Endodermal cell (in vitro differentiated cells): ENCODE data around the gene RAP1GAP2. TPM values are rescaled to one million over a fixed set of nuclear protein-coding genes. Genes with fewer than 3 reads are reported as not detected.

Experiments
- DNase-seq: peaks from one replicate; pipeline ENCODE4 v3.0.0-alpha.2; 2017
- H3K27ac ChIP-seq: 2 replicates; pipeline ENCODE4 v1.5.1; 2013; ENCODE audit warnings: mild to moderate bottlenecking, low read depth, low read length, moderate library complexity
- H3K27me3 ChIP-seq: 2 replicates; pipeline ENCODE4 v1.6.1; 2013; ENCODE audit warnings: mild to moderate bottlenecking, low read length, moderate library complexity; ENCODE audit not compliant: insufficient read depth, control insufficient read depth, poor library complexity, severe bottlenecking
- H3K36me3 ChIP-seq: 2 replicates; pipeline ENCODE4 v1.7.0; 2013; ENCODE audit warnings: mild to moderate bottlenecking, low read length, moderate library complexity; ENCODE audit not compliant: control insufficient read depth, insufficient read depth
- H3K4me1 ChIP-seq: one replicate; pipeline ENCODE4 v1.7.0; 2013; ENCODE audit warnings: low read length; ENCODE audit not compliant: control insufficient read depth, insufficient read depth
- H3K4me3 ChIP-seq: 2 replicates; pipeline ENCODE4 v1.5.1; 2013; ENCODE audit warnings: mild to moderate bottlenecking, low read length, moderate library complexity
- H3K9ac ChIP-seq: 2 replicates; pipeline ENCODE4 v1.6.1; 2013; ENCODE audit warnings: mild to moderate bottlenecking, low read length, moderate library complexity; ENCODE audit not compliant: poor library complexity, severe bottlenecking; ENCODE audit errors: extremely low read depth
- H3K9me3 ChIP-seq: 2 replicates; pipeline ENCODE4 v1.6.1; 2013; ENCODE audit warnings: mild to moderate bottlenecking, low read length, moderate library complexity; ENCODE audit not compliant: control insufficient read depth
- H3K27ac Mint-ChIP-seq: 2 replicates; pipeline ENCODE4 v1.8.0; 2020; ENCODE audit warnings: mixed read lengths
- H3K27me3 Mint-ChIP-seq: 2 replicates; pipeline ENCODE4 v1.8.0; 2021; ENCODE audit warnings: mild to moderate bottlenecking, mixed read lengths; ENCODE audit not compliant: insufficient read depth
- H3K36me3 Mint-ChIP-seq: 2 replicates; pipeline ENCODE4 v1.8.0; 2020; ENCODE audit warnings: low read depth, mixed read lengths
- H3K4me1 Mint-ChIP-seq: 2 replicates; pipeline ENCODE4 v1.8.0; 2020; ENCODE audit warnings: mixed read lengths
- H3K4me3 Mint-ChIP-seq: 2 replicates; pipeline ENCODE4 v1.8.0; 2020; ENCODE audit warnings: mild to moderate bottlenecking, moderate library complexity, mixed read lengths
- H3K9me3 Mint-ChIP-seq: 2 replicates; pipeline ENCODE4 v1.8.0; 2020; ENCODE audit warnings: mild to moderate bottlenecking, mixed read lengths
- CTCF ChIP-seq: fragments of 200-600 bp; sonication (generic); conservative IDR thresholded peaks from 2 replicates; pipeline ENCODE4 v1.5.0; 2021; ENCODE audit warnings: antibody characterized with exemption, mild to moderate bottlenecking
- WGBS, 2 experiments: methylation state at CpG; one replicate each; pipeline versions ENCODE4 v1.1.5 to v1.1.7; 2013; ENCODE audit warnings: missing lambda C conversion rate in 2 of 2, mixed read lengths in 1 of 2; ENCODE audit not compliant: insufficient coverage in 1 of 2, insufficient read length in 1 of 2; 5-methylcytosine and 5-hydroxymethylcytosine counted together
- total RNA-seq, 2 donors: library from RNA; stranded (reverse); fragmentation: NEBNext Ultra II Directional in 1 of 2; extraction: Animal tissue kit (Norgen Biotek cat#: 25700) in 1 of 2; gene quantifications; 2 replicates in 1 of 2; 3 replicates in 1 of 2; pipeline ENCODE4 v1.2.1, GENCODE V29; 2021

The RAP1GAP2 gene
- total RNA-seq, 2 donors from 2014 or later = 18.0 to 44.3 TPM

- H3K9me3 ChIP-seq = no peaks in the 10 kb centered on the region
- H3K27ac ChIP-seq = no peak overlapping the region
- Mint-ChIP-seq H3K4me1 (no peaks in the 10 kb centered on the region), H3K9me3 (no peaks in the 10 kb centered on the region), H3K27ac (no peak overlapping the region), H3K27me3 (peaks cover 4% of the 10 kb centered on the region), H3K4me3 (no peak overlapping the region), H3K36me3 (peaks cover 2% of the 10 kb centered on the region)
- no peak for TF ChIP-seq CTCF
- no peaks in the 10 kb centered on the region for H3K36me3 ChIP-seq
- no peak overlapping the region for H3K9ac ChIP-seq
- H3K27me3 ChIP-seq = no peaks in the 10 kb centered on the region
- DNase-seq = peak; percentile 61
- WGBS, 2 experiments = 89 to 92% methylated on average over 4 to 8 of the region's 8 CpGs
- H3K4me1 ChIP-seq = no peaks in the 10 kb centered on the region
- H3K4me3 ChIP-seq = no peak overlapping the region
Observed at GRCh38 chr17:2821868-2822267, 25.6 kb downstream of the RAP1GAP2 start.

GRCh38 chr17:2822358-2822757 lies 26.1 kb downstream of the RAP1GAP2 start:
- H3K9me3 Mint-ChIP-seq = no peaks in the 10 kb centered on the region
- H3K27ac Mint-ChIP-seq = no peak overlapping the region
- Histone ChIP-seq H3K27ac (no peak overlapping the region), H3K4me3 (no peak overlapping the region), H3K36me3 (no peaks in the 10 kb centered on the region), H3K9me3 (no peaks in the 10 kb centered on the region), H3K9ac (no peak overlapping the region), H3K4me1 (no peaks in the 10 kb centered on the region), H3K27me3 (no peaks in the 10 kb centered on the region)
- H3K36me3 Mint-ChIP-seq = peaks cover 2% of the 10 kb centered on the region
- TF ChIP-seq CTCF = no peak
- H3K4me1 Mint-ChIP-seq = no peaks in the 10 kb centered on the region
- WGBS, 2 experiments = 92% methylated on average over 1 to 4 of the region's 7 CpGs
- no peak for DNase-seq
- H3K27me3 Mint-ChIP-seq = peaks cover 4% of the 10 kb centered on the region
- no peak overlapping the region for H3K4me3 Mint-ChIP-seq

- no peaks in the 10 kb centered on the region for H3K9me3 ChIP-seq
- 92 to 94% methylated on average over 13 to 15 of the region's 15 CpGs for WGBS, 2 experiments
- no peak overlapping the region for H3K27ac ChIP-seq
- no peak for TF ChIP-seq CTCF
- Mint-ChIP-seq H3K4me1 (peaks cover 6% of the 10 kb centered on the region), H3K36me3 (peaks cover 2% of the 10 kb centered on the region), H3K9me3 (no peaks in the 10 kb centered on the region), H3K27ac (no peak overlapping the region), H3K4me3 (no peak overlapping the region), H3K27me3 (peaks cover 4% of the 10 kb centered on the region)
- H3K9ac ChIP-seq = no peak overlapping the region
- no peaks in the 10 kb centered on the region for H3K36me3 ChIP-seq
- no peak overlapping the region for H3K4me3 ChIP-seq
- H3K27me3 ChIP-seq = no peaks in the 10 kb centered on the region
- DNase-seq = no peak
- H3K4me1 ChIP-seq = peaks cover 5% of the 10 kb centered on the region
Observed at GRCh38 chr17:2825253-2825970, 29.2 kb downstream of the RAP1GAP2 start.
